SK-N-SH (cell line): Measurements from ENCODE around the gene MC4R. TPM values are rescaled to one million over a fixed set of nuclear protein-coding genes. Genes with fewer than 3 reads are reported as not detected.

Experiments
- CTCF ChIA-PET: fragments of 300-600, 350-600 bp; formaldehyde crosslinking; extraction: SDS; loops from one replicate; lab custom pipeline; 2021; lab: Yijun Ruan, JAX
- POLR2A ChIA-PET: fragments of 350-600 bp; sonication (Branson Sonifier 250); formaldehyde crosslinking; extraction: SDS; loops from one replicate; lab custom pipeline; 2020; ENCODE audit warnings: antibody characterized with exemption, inconsistent platforms; lab: Yijun Ruan, JAX
- DNase-seq: peaks from one replicate; pipeline ENCODE4 v3.0.0; 2012
- H2AFZ ChIP-seq: fragments of 200-600 bp; sonication (generic); 2 replicates; pipeline ENCODE4 v1.8.1; 2016; ENCODE audit warnings: antibody characterized with exemption, mild to moderate bottlenecking, low read depth
- H3F3A ChIP-seq: fragments of 200-600 bp; sonication (generic); replicated peaks from 2 replicates; pipeline ENCODE3; 2016; ENCODE audit warnings: antibody characterized with exemption, mild to moderate bottlenecking; ENCODE audit not compliant: insufficient read depth
- H3K27ac ChIP-seq, 2 experiments: fragments of 200-500 bp in 1 of 2; fragments of 200-600 bp in 1 of 2; sonication (Bioruptor generic) in 1 of 2; sonication (generic), shearing (Covaris generic) in 1 of 2; 2 replicates each; pipeline versions ENCODE4 v1.5.1 to v1.6.1; 2014 to 2016; ENCODE audit warnings: low read depth in 2 of 2, inconsistent platforms in 1 of 2, low read length in 1 of 2, mild to moderate bottlenecking in 1 of 2, mixed read lengths in 1 of 2
- H3K27me3 ChIP-seq: fragments of 200-600 bp; sonication (generic), shearing (Covaris generic); 2 replicates; pipeline ENCODE4 v1.6.1; 2016; ENCODE audit warnings: mixed run types; ENCODE audit not compliant: insufficient read depth
- H3K36me3 ChIP-seq, 2 experiments: fragments of 200-500 bp in 1 of 2; fragments of 200-600 bp in 1 of 2; sonication (Bioruptor generic) in 1 of 2; sonication (generic) in 1 of 2; replicated peaks in 1 of 2; 2 replicates each; pipeline versions ENCODE3 to v1.5.1; 2014 to 2016; ENCODE audit warnings: low read length in 1 of 2, mild to moderate bottlenecking in 1 of 2; ENCODE audit not compliant: insufficient read depth in 2 of 2, control insufficient read depth in 1 of 2
- H3K4me1 ChIP-seq, 2 experiments: fragments of 200-500 bp in 1 of 2; fragments of 200-600 bp in 1 of 2; sonication (Bioruptor generic) in 1 of 2; sonication (generic), shearing (Covaris generic) in 1 of 2; 2 replicates each; pipeline versions ENCODE4 v1.5.1 to v1.6.1; 2014 to 2016; ENCODE audit warnings: low read depth in 1 of 2, low read length in 1 of 2, mixed run types in 1 of 2; ENCODE audit not compliant: insufficient read depth in 2 of 2, control insufficient read depth in 1 of 2
- H3K4me2 ChIP-seq: fragments of 200-600 bp; sonication (generic), shearing (Covaris generic); 2 replicates; pipeline ENCODE4 v1.6.1; 2017; ENCODE audit warnings: mixed run types
- H3K4me3 ChIP-seq, 2 experiments: fragments of 200-500 bp in 1 of 2; fragments of 200-600 bp in 1 of 2; sonication (Bioruptor generic) in 1 of 2; sonication (generic), shearing (Covaris generic) in 1 of 2; 2 replicates each; pipeline versions ENCODE4 v1.5.1 to v1.8.1; 2014 to 2016; ENCODE audit warnings: low read depth in 2 of 2, inconsistent platforms in 1 of 2, low read length in 1 of 2, mild to moderate bottlenecking in 1 of 2, mixed read lengths in 1 of 2, moderate library complexity in 1 of 2
- H3K79me2 ChIP-seq: fragments of 200-600 bp; sonication (generic); 2 replicates; pipeline ENCODE4 v1.8.1; 2017; ENCODE audit warnings: mild to moderate bottlenecking; ENCODE audit not compliant: insufficient read depth
- H3K9ac ChIP-seq: fragments of 200-600 bp; sonication (generic); 2 replicates; pipeline ENCODE4 v1.6.1; 2017; ENCODE audit warnings: mixed run types
- H3K9me2 ChIP-seq: fragments of 200-600 bp; sonication (generic); 2 replicates; pipeline ENCODE4 v1.6.1; 2017; ENCODE audit warnings: mixed run types
- H3K9me3 ChIP-seq: fragments of 200-600 bp; sonication (generic); 2 replicates; pipeline ENCODE4 v1.6.1; 2017; ENCODE audit warnings: mixed run types, mild to moderate bottlenecking, moderate library complexity
- H4K20me1 ChIP-seq: fragments of 200-600 bp; sonication (generic); 2 replicates; pipeline ENCODE4 v1.6.1; 2017; ENCODE audit warnings: mild to moderate bottlenecking, mixed run types; ENCODE audit not compliant: insufficient read depth
- CTCF ChIP-seq: fragments of 200-600 bp; sonication (generic); IDR thresholded peaks from 2 replicates; pipeline ENCODE4 v1.6.1; 2017; ENCODE audit warnings: antibody characterized with exemption, mild to moderate bottlenecking, moderate library complexity
- ELF1 ChIP-seq: IDR thresholded peaks from 2 replicates; pipeline ENCODE4 v1.4.0; 2012
- EP300 ChIP-seq, 2 experiments: IDR thresholded peaks; 2 replicates each; pipeline versions ENCODE4 v1.4.0 to v1.6.1; 2012; ENCODE audit warnings: borderline replicate concordance in 1 of 2, low read depth in 1 of 2, low read length in 1 of 2
- EZH2phosphoT487 ChIP-seq: fragments of 200-600 bp; sonication (generic); IDR thresholded peaks from 2 replicates; pipeline ENCODE4 v1.6.1; 2017; ENCODE audit warnings: low read depth, mixed run types, mild to moderate bottlenecking, antibody characterized with exemption, moderate library complexity, borderline replicate concordance
- FOXM1 ChIP-seq: IDR thresholded peaks from 2 replicates; pipeline ENCODE4 v1.4.0; 2012; ENCODE audit warnings: low read depth, mild to moderate bottlenecking
- GATA2 ChIP-seq: sonication (generic); formaldehyde crosslinking; IDR thresholded peaks from 2 replicates; pipeline ENCODE4 v1.5.0; 2020; ENCODE audit warnings: mild to moderate bottlenecking, missing genetic modification reagents
- JUND ChIP-seq: IDR thresholded peaks from 2 replicates; pipeline ENCODE4 v1.4.0; 2012
- MEF2A ChIP-seq: IDR thresholded peaks from 2 replicates; pipeline ENCODE4 v1.4.0; 2012; ENCODE audit warnings: low read depth, borderline replicate concordance
- NRF1 ChIP-seq: IDR thresholded peaks from 2 replicates; pipeline ENCODE4 v1.6.1; 2012; ENCODE audit warnings: low read depth, mild to moderate bottlenecking, low read length
- PBX3 ChIP-seq: IDR thresholded peaks from 2 replicates; pipeline ENCODE4; 2012
- POLR2AphosphoS5 ChIP-seq: IDR thresholded peaks from 2 replicates; pipeline ENCODE4 v1.6.1; 2012; ENCODE audit warnings: low read depth, low read length
- RFX5 ChIP-seq: IDR thresholded peaks from 2 replicates; pipeline ENCODE4 v1.6.1; 2012; ENCODE audit warnings: mild to moderate bottlenecking, improper control_type of control experiment, low read length
- RXRA ChIP-seq: IDR thresholded peaks from 2 replicates; pipeline ENCODE4 v1.4.0; 2012; ENCODE audit warnings: low read depth, mild to moderate bottlenecking, borderline replicate concordance
- SIN3A ChIP-seq: IDR thresholded peaks from 2 replicates; pipeline ENCODE4 v1.6.1; 2012; ENCODE audit warnings: low read depth, mild to moderate bottlenecking, low read length, moderate library complexity, borderline replicate concordance
- SMC3 ChIP-seq: IDR thresholded peaks from 2 replicates; pipeline ENCODE4 v1.6.1; 2012; ENCODE audit warnings: low read depth, low read length, improper control_type of control experiment
- TCF12 ChIP-seq: IDR thresholded peaks from 2 replicates; pipeline ENCODE4 v1.4.0; 2012
- TEAD4 ChIP-seq: IDR thresholded peaks from 2 replicates; pipeline ENCODE4 v1.4.0; 2012; ENCODE audit warnings: mild to moderate bottlenecking, borderline replicate concordance; ENCODE audit not compliant: insufficient read depth
- USF2 ChIP-seq: fragments of 150-350 bp; IDR thresholded peaks from 2 replicates; pipeline ENCODE4 v1.6.1; 2017; ENCODE audit warnings: antibody characterized with exemption, low read length, low read depth, borderline replicate concordance
- YY1 ChIP-seq: IDR thresholded peaks from 2 replicates; pipeline ENCODE4 v1.4.0; 2012; ENCODE audit warnings: low read depth, mild to moderate bottlenecking
- WGBS: methylation state at CpG from one replicate; pipeline ENCODE4 v1.1.6; 2017; ENCODE audit warnings: low lambda C conversion rate; 5-methylcytosine and 5-hydroxymethylcytosine counted together
- polyA plus RNA-seq, 3 experiments: library from polyadenylated mRNA; depleted of rRNA; stranded (reverse); fragments of >200 nt; gene quantifications; 2 replicates each; pipeline ENCODE4 v1.2.3, GENCODE V29; 2012
- TF ChIP-seq, protein P1 (sequence below): IDR thresholded peaks from 2 replicates; pipeline ENCODE4 v1.4.0; 2012; ENCODE audit warnings: low read depth, borderline replicate concordance

MC4R gene
- polyA plus RNA-seq, 1 of the 3 experiments (the other 2 are of a cell fraction): 0.21 TPM

- Histone ChIP-seq H3K9ac (no peak overlapping the region), H3K27me3 (no peaks in the 10 kb centered on the region), H3K4me1 (no peaks in the 10 kb centered on the region; a peak in 1 of 4 replicates), H3F3A (no peaks in the 10 kb centered on the region), H3K9me3 (no peaks in the 10 kb centered on the region), H3K4me2 (no peak overlapping the region), H3K36me3 (no peaks in the 10 kb centered on the region), H3K27ac (no peak overlapping the region), H3K9me2 (0 out of 2 replicates have a peak, but pooled peaks cover 4% of the 10 kb centered on the region), H3K79me2 (no peaks in the 10 kb centered on the region), H2AFZ (no peak overlapping the region), H3K4me3 (no peak overlapping the region)
- no peak for DNase-seq
- CTCF ChIA-PET: no interaction called here
- POLR2A ChIA-PET: no interaction called here
- 86% methylated on average over 21 of the region's 21 CpGs for WGBS
- TF ChIP-seq TEAD4 (no peak), USF2 (no peak), ELF1 (no peak), MEF2A (no peak), JUND (no peak), SIN3A (no peak), EP300 (IDR thresholded peaks at IDR 0.05; ENCODE audit: borderline replicate concordance in 1 of 2, low read depth in 1 of 2, low read length in 1 of 2) (no peak), YY1 (no peak), CTCF (no peak)
- TF ChIP-seq, protein P1, sequence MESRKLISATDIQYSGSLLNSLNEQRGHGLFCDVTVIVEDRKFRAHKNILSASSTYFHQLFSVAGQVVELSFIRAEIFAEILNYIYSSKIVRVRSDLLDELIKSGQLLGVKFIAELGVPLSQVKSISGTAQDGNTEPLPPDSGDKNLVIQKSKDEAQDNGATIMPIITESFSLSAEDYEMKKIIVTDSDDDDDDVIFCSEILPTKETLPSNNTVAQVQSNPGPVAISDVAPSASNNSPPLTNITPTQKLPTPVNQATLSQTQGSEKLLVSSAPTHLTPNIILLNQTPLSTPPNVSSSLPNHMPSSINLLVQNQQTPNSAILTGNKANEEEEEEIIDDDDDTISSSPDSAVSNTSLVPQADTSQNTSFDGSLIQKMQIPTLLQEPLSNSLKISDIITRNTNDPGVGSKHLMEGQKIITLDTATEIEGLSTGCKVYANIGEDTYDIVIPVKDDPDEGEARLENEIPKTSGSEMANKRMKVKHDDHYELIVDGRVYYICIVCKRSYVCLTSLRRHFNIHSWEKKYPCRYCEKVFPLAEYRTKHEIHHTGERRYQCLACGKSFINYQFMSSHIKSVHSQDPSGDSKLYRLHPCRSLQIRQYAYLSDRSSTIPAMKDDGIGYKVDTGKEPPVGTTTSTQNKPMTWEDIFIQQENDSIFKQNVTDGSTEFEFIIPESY: no peak
- TF ChIP-seq, all 33 proteins: peak for 0
- H4K20me1 ChIP-seq: no peaks in the 10 kb centered on the region
Observed at GRCh38 chr18:60421356-60422118, 49.0 kb upstream of the MC4R start.

DNA sequence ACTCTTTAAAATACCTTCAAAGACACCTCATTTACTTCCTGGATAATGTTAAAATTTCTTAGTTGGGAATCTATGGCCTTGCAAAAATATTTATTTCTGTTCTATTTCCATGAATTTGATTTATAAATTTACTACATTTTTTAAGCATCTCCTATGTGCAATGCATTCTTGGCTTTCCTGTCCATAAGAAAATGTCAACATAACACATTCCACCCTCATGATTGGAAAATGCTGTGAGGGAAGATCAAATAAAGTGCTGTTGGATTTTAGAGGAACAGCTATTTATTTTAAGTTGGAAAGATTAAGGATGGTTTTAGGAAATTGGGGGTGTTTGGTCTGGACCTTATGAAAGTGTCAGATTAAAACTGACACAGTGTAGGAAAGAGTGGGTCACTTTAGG, 45.4 kb upstream of the MC4R start:
- DNase-seq: no peak
- CTCF ChIA-PET: no interaction called here
- no peak for TF ChIP-seq PBX3
- TF ChIP-seq YY1: no peak
- no peak for TF ChIP-seq GATA2
- TF ChIP-seq TCF12: no peak
- TF ChIP-seq EZH2phosphoT487: no peak
- TF ChIP-seq SMC3: no peak
- TF ChIP-seq TEAD4: no peak
- no peak for TF ChIP-seq RFX5
- TF ChIP-seq RXRA: no peak
- TF ChIP-seq NRF1: no peak
- TF ChIP-seq, protein P1: no peak
- no peak for TF ChIP-seq POLR2AphosphoS5
- no peak for TF ChIP-seq FOXM1

More for the DNA sequence above, 45.4 kb upstream of the MC4R start:
- Histone ChIP-seq H3K27me3 (no peaks in the 10 kb centered on the region), H4K20me1 (no peaks in the 10 kb centered on the region), H2AFZ (no peak overlapping the region), H3K79me2 (no peaks in the 10 kb centered on the region), H3K9me2 (0 out of 2 replicates have a peak, but pooled peaks cover 4% of the 10 kb centered on the region), H3K9ac (no peak overlapping the region), H3K27ac (no peak overlapping the region), H3F3A (no peaks in the 10 kb centered on the region), H3K4me3 (no peak overlapping the region), H3K9me3 (no peaks in the 10 kb centered on the region), H3K4me2 (no peak overlapping the region), H3K36me3 (no peaks in the 10 kb centered on the region), H3K4me1 (no peaks in the 10 kb centered on the region; a peak in 1 of 4 replicates)
- POLR2A ChIA-PET: no interaction called here
